ENCODE results near the gene ATPAF2. TPM values are rescaled to one million over a fixed set of nuclear protein-coding genes. Genes with fewer than 3 reads are reported as not detected.

Gene ATPAF2
- total and polyA plus RNA-seq, 2 experiments from 2014 or later, result 24.3 to 25.7 TPM

GRCh38 chr17:17987901-17988300 lies 51.1 kb downstream of the ATPAF2 start:
- no peak overlapping the region for H3K4me2 ChIP-seq
- no peaks in the 10 kb centered on the region for H3K27me3 ChIP-seq (ENCODE audit: insufficient read depth)
- no peak for DNase-seq (ENCODE audit: low spot score)
- no peaks in the 10 kb centered on the region for H3K36me3 ChIP-seq (ENCODE audit: insufficient read depth)
- TF ChIP-seq ZNF462 (CRISPR knock-in tag; IDR thresholded peaks at IDR 0.05), result no peak
- Mint-ChIP-seq H3K4me3 (no peak overlapping the region), H3K36me3 (ENCODE audit: low read depth) (no peaks in the 10 kb centered on the region), H3K27ac (no peak overlapping the region), H3K4me1 (no peaks in the 10 kb centered on the region; the same call in 2 of the 3 replicates), H3K9me3 (no peaks in the 10 kb centered on the region), H3K27me3 (ENCODE audit: insufficient read depth, low read depth, poor library complexity) (peaks cover 2% of the 10 kb centered on the region)
- no peak overlapping the region for H2AFZ ChIP-seq
- ATAC-seq, result no peak
- H3K9me2 ChIP-seq (ENCODE audit: insufficient read depth), result no peaks in the 10 kb centered on the region
- H3K79me2 ChIP-seq (replicated peaks; ENCODE audit: insufficient read depth), result no peaks in the 10 kb centered on the region
- no peaks in the 10 kb centered on the region for H3F3A ChIP-seq (replicated peaks; ENCODE audit: low read depth)
- H3K4me3 ChIP-seq, result no peak overlapping the region
- no peaks in the 10 kb centered on the region for H4K20me1 ChIP-seq (replicated peaks; ENCODE audit: insufficient read depth)
- no peak overlapping the region for H3K27ac ChIP-seq (ENCODE audit: low read depth)
- H3K4me1 ChIP-seq (ENCODE audit: insufficient read depth), result no peaks in the 10 kb centered on the region

- Histone ChIP-seq H3K79me2 (replicated peaks; ENCODE audit: insufficient read depth) (no peaks in the 10 kb centered on the region), H3K27ac (ENCODE audit: low read depth) (no peak overlapping the region), H3K4me3 (no peak overlapping the region), H3K9me2 (ENCODE audit: insufficient read depth) (no peaks in the 10 kb centered on the region), H4K20me1 (replicated peaks; ENCODE audit: insufficient read depth) (no peaks in the 10 kb centered on the region), H3K4me1 (ENCODE audit: insufficient read depth) (no peaks in the 10 kb centered on the region), H3K36me3 (ENCODE audit: insufficient read depth) (no peaks in the 10 kb centered on the region), H3K27me3 (ENCODE audit: insufficient read depth) (no peaks in the 10 kb centered on the region), H3K4me2 (no peak overlapping the region), H2AFZ (no peak overlapping the region), H3F3A (replicated peaks; ENCODE audit: low read depth) (no peaks in the 10 kb centered on the region)
- Mint-ChIP-seq H3K4me3 (no peak overlapping the region), H3K4me1 (no peaks in the 10 kb centered on the region; the same call in 2 of the 3 replicates), H3K27me3 (ENCODE audit: insufficient read depth, low read depth, poor library complexity) (peaks cover 2% of the 10 kb centered on the region), H3K9me3 (no peaks in the 10 kb centered on the region), H3K36me3 (ENCODE audit: low read depth) (no peaks in the 10 kb centered on the region), H3K27ac (no peak overlapping the region)
- ATAC-seq, result no peak
- no peak for DNase-seq (ENCODE audit: low spot score)
- TF ChIP-seq ZNF114 (CRISPR knock-in tag; IDR thresholded peaks at IDR 0.05) (no peak), NANOG (IDR thresholded peaks at IDR 0.05; ENCODE audit: borderline replicate concordance) (no peak), CTCF (conservative IDR thresholded peaks at IDR 0.05; ENCODE audit: low read depth in 2 of 2) (no peak), JUNB (IDR thresholded peaks at IDR 0.05; ENCODE audit: unreplicated experiment) (no peak), STAT1 (IDR thresholded peaks at IDR 0.05; ENCODE audit: unreplicated experiment) (no peak), REST (IDR thresholded peaks at IDR 0.05; ENCODE audit: unreplicated experiment) (no peak), CREB1 (CRISPR knock-in tag; IDR thresholded peaks at IDR 0.05; ENCODE audit: low read depth) (no peak), EZH2 (IDR thresholded peaks at IDR 0.05; ENCODE audit: low read depth, unreplicated experiment) (no peak), EZH2phosphoT487 (IDR thresholded peaks at IDR 0.05; ENCODE audit: unreplicated experiment) (no peak)
These were observed 51.6 kb downstream of the ATPAF2 start for GRCh38 chr17:17987187-17987896.
